Keratinocyte (primary cell): ENCODE measurements around the gene GOLGA5. TPM values are rescaled to one million over a fixed set of nuclear protein-coding genes. Genes with fewer than 3 reads are reported as not detected.

Experiments used
- DNase-seq: peaks from one replicate; pipeline ENCODE4 v3.0.0-alpha.2; 2011; ENCODE audit warnings: low read depth, missing footprints, low spot score
- FAIRE-seq: peaks from 2 replicates; lab custom pipeline; 2011; peaks lifted over from hg19 to GRCh38; lab: Jason Lieb, UNC
- H2AFZ ChIP-seq: 2 replicates; pipeline ENCODE4 v1.6.0; 2012; ENCODE audit warnings: low read length, control low read depth, inconsistent platforms; ENCODE audit not compliant: control insufficient read depth
- H3K27ac ChIP-seq: 2 replicates; pipeline ENCODE4 v1.5.1; 2011; ENCODE audit warnings: low read length; ENCODE audit not compliant: control insufficient read depth, insufficient read depth
- H3K27me3 ChIP-seq: 3 replicates; pipeline ENCODE4 v1.6.0; 2011; ENCODE audit warnings: low read length; ENCODE audit not compliant: control insufficient read depth, insufficient read depth; ENCODE audit errors: extremely low read depth
- H3K36me3 ChIP-seq, 2 experiments: 2 replicates in 1 of 2; 3 replicates in 1 of 2; pipeline ENCODE4 v1.5.1; 2011; ENCODE audit warnings: low read length in 2 of 2, mild to moderate bottlenecking in 1 of 2; ENCODE audit not compliant: control insufficient read depth in 2 of 2, insufficient read depth in 2 of 2; ENCODE audit errors: extremely low read depth in 1 of 2
- H3K4me1 ChIP-seq: 3 replicates; pipeline ENCODE4 v1.5.1; 2011; ENCODE audit warnings: low read length; ENCODE audit not compliant: control insufficient read depth, insufficient read depth; ENCODE audit errors: extremely low read depth
- H3K4me2 ChIP-seq: 3 replicates; pipeline ENCODE4 v1.6.0; 2011; ENCODE audit warnings: low read depth, low read length; ENCODE audit not compliant: control insufficient read depth, insufficient read depth; ENCODE audit errors: extremely low read depth
- H3K4me3 ChIP-seq, 3 experiments: fragments of 200-600 bp in 1 of 3; sonication (generic) in 1 of 3; 2 replicates in 2 of 3; 3 replicates in 1 of 3; pipeline ENCODE4 v1.5.1; 2011 to 2016; ENCODE audit warnings: low read length in 3 of 3, mild to moderate bottlenecking in 3 of 3, control low read depth in 2 of 3, inconsistent platforms in 1 of 3, low read depth in 1 of 3, mixed read lengths in 1 of 3, mixed run types in 1 of 3, moderate library complexity in 1 of 3; ENCODE audit not compliant: control insufficient read depth in 2 of 3, insufficient read depth in 2 of 3; ENCODE audit errors: extremely low read depth in 1 of 3
- H3K79me2 ChIP-seq: 2 replicates; pipeline ENCODE4 v1.6.0; 2012; ENCODE audit warnings: low read length; ENCODE audit not compliant: control insufficient read depth, insufficient read depth
- H3K9ac ChIP-seq: 3 replicates; pipeline ENCODE4 v1.6.0; 2011; ENCODE audit warnings: low read length; ENCODE audit not compliant: control insufficient read depth, insufficient read depth; ENCODE audit errors: extremely low read depth
- H3K9me1 ChIP-seq: 3 replicates; pipeline ENCODE4 v1.6.0; 2011; ENCODE audit warnings: low read length; ENCODE audit not compliant: control insufficient read depth, insufficient read depth; ENCODE audit errors: extremely low read depth
- H3K9me3 ChIP-seq: 2 replicates; pipeline ENCODE4 v1.5.1; 2012; ENCODE audit warnings: low read depth, low read length; ENCODE audit not compliant: control insufficient read depth
- H4K20me1 ChIP-seq: 3 replicates; pipeline ENCODE4 v1.6.0; 2011; ENCODE audit warnings: low read length; ENCODE audit not compliant: control insufficient read depth, insufficient read depth; ENCODE audit errors: extremely low read depth
- EZH2 ChIP-seq: IDR thresholded peaks from one replicate; pipeline ENCODE4 v1.6.1; 2012; ENCODE audit warnings: inconsistent platforms, mild to moderate bottlenecking, low read length, moderate library complexity
- dilution Hi-C: fragments of 300-500 bp; cut with MboI; formaldehyde crosslinking; loops from one replicate; pipeline ENCODE4 v1.7.0; 2020; ENCODE audit warnings: low sequenced_read_pairs; ENCODE audit not compliant: extremely low pct_ligation_motif_present
- polyA plus RNA-seq, 5 experiments: library from polyadenylated mRNA; depleted of rRNA in 3 of 5; stranded (reverse) in 3 of 5; stranded (forward) in 1 of 5; unstranded in 1 of 5; fragments of >200 nt; gene quantifications; 1 replicate in 1 of 5; 2 replicates in 3 of 5; 3 replicates in 1 of 5; pipeline versions ENCODE4 v1.2.1 to v1.2.3, GENCODE V29; 2011 to 2012; ENCODE audit warnings: missing spikeins in 2 of 5, low read depth in 1 of 5, low replicate concordance in 1 of 5
- TF ChIP-seq, protein P1 (sequence below), 3 experiments: IDR thresholded peaks in 1 of 3; conservative IDR thresholded peaks in 1 of 3; optimal IDR thresholded peaks in 1 of 3; 2 replicates in 2 of 3; 3 replicates in 1 of 3; pipeline versions ENCODE3 to v1.5.1; 2011; ENCODE audit warnings: low read length in 3 of 3, mild to moderate bottlenecking in 3 of 3, moderate library complexity in 2 of 3, control low read depth in 1 of 3, inconsistent platforms in 1 of 3; ENCODE audit not compliant: insufficient read depth in 2 of 3; ENCODE audit errors: extremely low read depth in 1 of 3

Gene GOLGA5
- polyA plus RNA-seq, 1 donor (not counting 4 experiments of a cell fraction or from before 2014, with no cell fraction given): 37.8 TPM

DNA sequence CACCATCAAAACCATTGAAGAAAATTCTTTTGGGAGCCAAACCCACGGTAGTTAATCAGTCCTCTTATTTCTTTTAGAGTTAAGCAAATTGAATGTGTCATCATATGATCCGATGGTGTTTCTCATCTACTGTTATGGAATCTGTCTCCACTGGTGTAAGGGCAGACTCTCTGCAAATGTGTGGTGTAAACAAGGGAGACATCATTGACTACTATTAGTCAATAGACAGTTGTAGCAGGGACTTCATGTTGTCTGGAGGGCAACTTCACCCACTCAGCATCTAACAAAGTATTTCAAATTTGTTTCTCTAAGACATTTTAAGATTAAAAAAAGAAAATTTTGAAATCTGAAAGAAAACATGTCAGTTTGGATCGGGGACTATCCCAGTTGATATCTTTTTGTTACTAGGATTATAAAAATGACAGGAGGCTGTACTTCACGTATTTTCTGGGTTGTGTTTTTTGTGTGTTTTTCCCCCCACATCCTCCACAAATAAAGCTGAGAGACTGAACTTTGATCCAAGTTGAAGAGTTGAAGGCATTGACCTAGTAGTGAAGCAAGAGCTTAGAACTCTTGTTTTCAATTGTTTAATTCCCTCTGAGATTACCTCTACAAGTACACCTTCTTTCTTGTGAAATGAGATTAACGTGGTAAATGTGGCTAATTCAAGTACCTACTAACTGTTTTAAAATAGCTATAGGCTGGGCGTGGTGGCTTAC is 4.0 kb downstream of the GOLGA5 start:
- Histone ChIP-seq H3K9ac (no peak overlapping the region), H3K4me1 (peaks cover 16% of the 10 kb centered on the region), H3K27ac (no peak overlapping the region), H3K36me3 (peaks cover 3 to 5% of the 10 kb centered on the region in 2 experiments), H3K4me3 (no peak overlapping the region), H3K79me2 (peaks cover 66% of the 10 kb centered on the region), H3K9me1 (no peaks in the 10 kb centered on the region), H2AFZ (no peak overlapping the region), H3K9me3 (no peaks in the 10 kb centered on the region), H3K4me2 (no peak overlapping the region), H4K20me1 (no peaks in the 10 kb centered on the region), H3K27me3 (no peaks in the 10 kb centered on the region)
- dilution Hi-C loops: no loop called here
- TF ChIP-seq, protein P1, sequence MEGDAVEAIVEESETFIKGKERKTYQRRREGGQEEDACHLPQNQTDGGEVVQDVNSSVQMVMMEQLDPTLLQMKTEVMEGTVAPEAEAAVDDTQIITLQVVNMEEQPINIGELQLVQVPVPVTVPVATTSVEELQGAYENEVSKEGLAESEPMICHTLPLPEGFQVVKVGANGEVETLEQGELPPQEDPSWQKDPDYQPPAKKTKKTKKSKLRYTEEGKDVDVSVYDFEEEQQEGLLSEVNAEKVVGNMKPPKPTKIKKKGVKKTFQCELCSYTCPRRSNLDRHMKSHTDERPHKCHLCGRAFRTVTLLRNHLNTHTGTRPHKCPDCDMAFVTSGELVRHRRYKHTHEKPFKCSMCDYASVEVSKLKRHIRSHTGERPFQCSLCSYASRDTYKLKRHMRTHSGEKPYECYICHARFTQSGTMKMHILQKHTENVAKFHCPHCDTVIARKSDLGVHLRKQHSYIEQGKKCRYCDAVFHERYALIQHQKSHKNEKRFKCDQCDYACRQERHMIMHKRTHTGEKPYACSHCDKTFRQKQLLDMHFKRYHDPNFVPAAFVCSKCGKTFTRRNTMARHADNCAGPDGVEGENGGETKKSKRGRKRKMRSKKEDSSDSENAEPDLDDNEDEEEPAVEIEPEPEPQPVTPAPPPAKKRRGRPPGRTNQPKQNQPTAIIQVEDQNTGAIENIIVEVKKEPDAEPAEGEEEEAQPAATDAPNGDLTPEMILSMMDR (optimal IDR thresholded peaks at IDR 0.05 in 1 of 3, IDR thresholded peaks at IDR 0.05 in 1 of 3, conservative IDR thresholded peaks at IDR 0.05 in 1 of 3; ENCODE audit: extremely low read depth in 1 of 3, insufficient read depth in 2 of 3, low read length in 3 of 3): no peak
- no peak for TF ChIP-seq EZH2
- FAIRE-seq (no peak), DNase-seq (no peak)

DNA sequence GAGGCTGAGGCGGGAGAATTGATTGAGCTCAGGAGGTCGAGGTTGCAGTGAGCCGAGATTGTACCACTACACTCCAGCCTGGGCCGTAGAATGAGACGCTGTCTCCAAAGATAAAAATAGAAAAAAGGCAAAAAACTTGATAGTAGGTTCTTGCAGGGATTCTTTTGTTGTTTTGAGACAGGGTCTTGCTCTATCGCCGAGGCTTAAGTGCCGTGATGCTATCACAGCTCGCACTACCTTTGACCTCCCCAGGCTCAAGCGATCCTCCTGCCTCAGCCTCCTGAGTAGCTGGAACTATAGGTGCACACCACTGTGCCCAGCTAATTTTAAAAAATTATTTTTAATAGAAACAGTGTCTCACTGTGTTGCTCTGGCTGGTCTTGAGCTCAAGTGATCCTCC is 4.7 kb downstream of the GOLGA5 start:
- Histone ChIP-seq H3K27me3 (no peaks in the 10 kb centered on the region), H3K9ac (no peak overlapping the region), H4K20me1 (peaks cover 3% of the 10 kb centered on the region), H3K4me1 (peaks cover 9% of the 10 kb centered on the region), H3K9me1 (no peaks in the 10 kb centered on the region), H2AFZ (no peak overlapping the region), H3K4me2 (no peak overlapping the region), H3K27ac (no peak overlapping the region), H3K79me2 (peaks cover 74% of the 10 kb centered on the region), H3K36me3 (peaks cover 5 to 8% of the 10 kb centered on the region in 2 experiments), H3K4me3 (no peak overlapping the region), H3K9me3 (no peaks in the 10 kb centered on the region)
- dilution Hi-C loops: no loop called here
- no peak for TF ChIP-seq EZH2
- TF ChIP-seq, protein P1 (optimal IDR thresholded peaks at IDR 0.05 in 1 of 3, IDR thresholded peaks at IDR 0.05 in 1 of 3, conservative IDR thresholded peaks at IDR 0.05 in 1 of 3; ENCODE audit: extremely low read depth in 1 of 3, insufficient read depth in 2 of 3, low read length in 3 of 3): no peak
- no peak for FAIRE-seq
- DNase-seq: no peak
